ENCODE data around the gene SND1.

- TF ChIP-seq CTCF (IDR thresholded peaks at IDR 0.05) = no peak
- TF ChIP-seq POLR2A (IDR thresholded peaks at IDR 0.05) = no peak
Measured at GRCh38 chr7:128066395-128066794, 414.4 kb downstream of the SND1 start.

All from transverse colon (tissue), 3 donors.